GM19240 (cell line): ENCODE data around the gene PRKAA1.
"Not testable (repeated sequence)": the region's sequence is repeated elsewhere in the genome, so short reads cannot be mapped to it uniquely, and the experiment has no call there.

Experiments used
- DNase-seq: peaks from one replicate; pipeline ENCODE4 v3.0.0; 2011; ENCODE audit warnings: low spot score; ENCODE audit not compliant: insufficient read length

PRKAA1 gene

DNA sequence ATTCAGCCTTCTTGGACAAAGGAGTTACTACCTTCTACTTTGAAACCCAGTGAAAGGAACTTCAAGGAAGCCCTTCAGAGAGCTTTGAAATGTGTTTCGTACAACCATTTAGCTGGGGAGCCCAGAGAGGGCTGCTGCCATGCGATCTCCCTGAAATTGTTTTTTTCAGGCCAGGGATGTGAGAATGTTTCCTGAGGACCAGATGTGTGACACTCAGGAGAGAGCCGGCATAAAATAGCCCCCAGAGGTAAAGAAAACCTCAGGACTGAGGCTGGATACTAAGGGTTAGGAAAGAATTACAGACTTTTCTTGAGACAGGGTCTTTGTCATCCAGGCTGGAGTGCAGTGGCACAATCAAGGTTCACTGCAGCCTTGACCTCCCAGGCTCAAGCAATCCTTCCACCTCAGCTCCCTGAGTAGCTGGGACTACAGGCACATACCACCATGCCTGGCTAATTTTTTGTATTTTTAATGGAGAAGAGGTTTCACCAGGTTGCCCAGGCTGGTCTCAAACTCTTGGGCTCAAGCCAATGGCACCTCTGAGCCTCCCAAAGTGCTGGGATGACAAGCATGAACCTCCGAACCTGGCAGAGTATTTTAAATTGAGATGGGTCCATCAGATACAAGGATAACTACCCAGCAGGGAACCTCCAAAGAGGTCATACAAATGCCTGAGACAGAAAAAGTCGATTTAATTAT, 28.5 kb upstream of the PRKAA1 start:
- DNase-seq: no peak

DNA sequence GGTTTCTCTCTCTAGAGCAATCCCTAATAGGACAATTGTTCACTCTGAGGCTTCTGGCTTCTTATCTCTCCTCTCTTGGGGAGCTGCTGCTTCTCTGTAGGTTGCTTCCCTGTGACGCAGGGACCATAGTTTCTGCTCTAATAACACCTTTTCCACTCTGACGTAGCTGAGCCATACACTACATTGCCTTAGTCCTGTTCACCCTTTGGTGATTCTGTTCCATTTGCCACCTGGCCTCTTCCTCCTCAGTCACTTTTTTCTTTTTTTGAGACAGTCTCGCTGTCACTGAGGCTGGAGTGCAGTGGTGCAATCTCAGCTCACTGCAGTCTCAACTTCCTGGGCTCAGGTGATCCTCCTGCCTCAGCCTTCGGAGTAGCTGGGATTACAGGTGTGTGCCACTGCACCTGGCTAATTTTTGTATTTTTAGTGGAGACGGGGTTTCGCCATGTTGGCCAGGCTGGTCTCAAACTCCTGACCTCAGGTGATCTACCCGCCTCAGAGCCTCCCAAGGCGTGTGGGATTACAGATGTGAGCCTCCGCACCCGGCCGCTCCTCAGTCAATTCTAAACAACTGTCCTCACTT, 27.4 kb upstream of the PRKAA1 start:
- DNase-seq: not testable (repeated sequence)

DNA sequence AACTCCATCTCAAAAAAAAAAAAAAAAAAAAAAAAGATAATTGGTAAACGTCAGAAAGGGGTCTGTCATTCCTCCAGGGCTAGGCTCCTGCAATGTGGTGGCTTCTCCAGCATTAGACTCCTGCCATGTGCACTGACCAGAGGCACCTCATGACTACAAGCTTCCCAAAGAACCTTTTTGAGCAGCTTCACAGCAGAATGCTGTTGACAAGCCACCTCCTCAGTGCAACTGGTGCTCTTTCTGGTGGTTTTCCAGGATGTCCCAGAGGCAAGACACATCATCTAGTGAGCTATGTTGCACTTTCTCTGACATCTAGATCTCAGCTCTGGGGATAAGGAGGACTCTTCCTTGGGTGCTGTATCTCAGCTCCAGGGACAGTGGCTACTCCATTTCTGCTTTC, 25.3 kb upstream of the PRKAA1 start:
- no peak for DNase-seq

DNA sequence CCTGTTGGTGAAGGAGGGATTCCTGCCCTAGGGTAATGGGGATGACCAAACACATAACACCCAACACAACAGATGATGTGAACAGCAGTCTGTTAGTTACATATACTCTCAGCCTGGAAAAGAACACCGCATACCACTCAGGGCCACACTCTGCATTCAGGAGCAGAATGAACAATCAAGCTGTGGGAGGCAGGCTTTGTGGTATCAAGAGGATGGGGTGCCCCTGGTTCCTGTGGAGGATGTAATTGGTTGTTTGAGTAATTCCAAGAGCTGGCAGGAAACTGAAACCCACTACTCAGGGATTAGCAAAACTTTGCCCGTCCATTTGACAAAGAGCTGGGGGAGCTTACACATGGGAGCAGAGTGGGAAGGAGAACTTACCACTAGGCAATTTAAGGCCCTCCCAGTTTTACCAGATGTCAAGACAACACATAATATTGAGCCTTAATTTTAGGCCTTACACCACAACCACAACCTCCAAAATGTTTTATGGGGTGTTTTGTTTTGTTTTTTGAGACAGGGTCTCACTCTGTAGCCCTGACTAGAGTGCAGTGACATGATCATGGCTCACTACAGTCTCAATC, 15.6 kb upstream of the PRKAA1 start:
- DNase-seq: no peak

DNA sequence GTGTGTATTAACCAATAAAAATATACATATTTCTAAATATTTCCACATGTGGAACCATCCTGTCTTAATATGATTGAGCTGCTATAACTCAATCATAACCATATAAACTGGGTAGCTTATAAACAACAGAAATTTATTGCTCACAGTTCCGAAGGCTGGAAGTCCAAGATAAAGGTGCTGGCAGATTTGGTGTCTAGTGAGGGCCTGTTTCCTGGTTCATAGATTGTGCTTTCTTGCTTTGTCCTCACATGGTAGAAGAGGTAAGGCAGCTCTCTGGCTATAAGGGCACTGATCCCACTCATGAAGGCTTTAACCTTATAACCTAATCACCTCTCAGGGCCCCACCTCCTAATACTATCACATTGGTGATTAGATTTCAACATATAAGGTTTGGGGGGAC, 14.0 kb upstream of the PRKAA1 start:
- no peak for DNase-seq

DNA sequence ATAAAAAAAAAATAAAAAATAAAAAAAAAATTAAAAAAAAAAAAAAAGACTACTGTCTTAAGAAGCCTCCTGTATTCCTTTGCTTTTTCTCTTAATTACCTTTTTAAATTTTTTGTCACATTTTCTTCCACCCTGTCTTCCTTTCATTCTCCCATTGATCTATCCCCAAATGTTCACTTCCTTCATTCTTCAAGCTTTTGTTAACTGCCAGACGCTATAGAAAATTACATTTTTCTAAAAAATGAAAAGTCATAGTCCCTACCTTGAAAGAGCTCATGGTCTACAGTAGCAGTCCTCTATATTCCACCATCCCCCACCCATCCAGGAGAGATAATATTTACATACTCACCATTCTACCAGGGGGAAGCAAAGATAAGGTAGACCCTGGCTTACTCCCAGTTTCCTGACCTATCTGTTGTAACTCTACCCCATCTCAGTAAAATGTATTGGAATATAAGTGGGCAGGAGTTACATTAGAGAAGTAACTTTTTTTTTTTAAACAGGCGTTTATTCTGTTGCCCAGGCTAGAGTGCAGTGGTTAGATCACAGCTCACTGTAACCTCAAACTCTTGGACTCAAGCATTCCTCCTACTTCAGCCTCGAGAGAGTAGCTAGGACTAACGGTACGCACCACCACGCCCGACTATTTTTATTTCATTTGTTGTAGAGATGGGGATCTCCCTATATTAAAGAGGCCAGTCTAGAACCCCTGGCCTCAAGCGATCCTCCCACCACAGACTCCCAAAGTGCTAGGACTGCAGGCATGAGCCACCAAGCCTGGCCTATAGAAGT, 3.8 kb upstream of the PRKAA1 start:
- no peak for DNase-seq

DNA sequence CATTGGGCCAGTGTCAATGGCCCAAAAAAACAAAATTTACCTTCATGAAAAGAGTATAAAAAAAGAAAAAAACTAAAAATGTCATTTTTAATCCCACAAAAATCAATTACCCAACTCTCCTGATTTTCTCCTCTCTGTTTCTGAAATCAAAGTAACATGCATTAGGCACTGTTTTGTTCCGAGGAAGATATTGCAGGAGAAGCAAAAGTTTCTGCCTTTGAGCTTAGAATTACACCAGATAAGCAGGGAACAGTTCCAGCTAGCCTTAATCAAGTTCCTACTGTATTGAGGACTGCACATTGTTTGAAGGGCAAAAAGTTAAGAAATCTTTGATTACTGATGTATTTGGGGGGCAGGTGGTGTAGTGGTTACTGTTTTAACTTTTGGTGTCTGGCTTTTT, 1.1 kb upstream of the PRKAA1 start:
- no peak for DNase-seq

DNA sequence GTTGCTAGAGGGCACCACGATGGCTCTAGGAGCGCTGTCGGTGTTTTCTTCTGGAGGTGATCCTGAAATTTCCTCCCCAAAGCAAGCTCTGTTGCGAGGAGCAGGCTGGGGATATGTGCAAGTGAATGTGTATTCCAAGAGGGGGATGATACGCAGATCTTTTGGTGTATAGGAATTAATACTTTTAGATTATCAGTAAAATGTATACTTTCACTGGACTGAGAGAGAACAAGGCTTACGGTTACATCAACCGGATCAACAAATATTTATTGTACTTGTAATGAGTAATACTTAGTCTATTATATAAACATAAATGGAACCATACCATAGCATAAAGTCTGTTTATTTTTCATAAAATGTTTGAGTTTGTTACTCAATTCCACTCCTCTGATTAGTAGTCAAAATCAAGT, 632 bp upstream of the PRKAA1 start:
- DNase-seq: no peak

DNA sequence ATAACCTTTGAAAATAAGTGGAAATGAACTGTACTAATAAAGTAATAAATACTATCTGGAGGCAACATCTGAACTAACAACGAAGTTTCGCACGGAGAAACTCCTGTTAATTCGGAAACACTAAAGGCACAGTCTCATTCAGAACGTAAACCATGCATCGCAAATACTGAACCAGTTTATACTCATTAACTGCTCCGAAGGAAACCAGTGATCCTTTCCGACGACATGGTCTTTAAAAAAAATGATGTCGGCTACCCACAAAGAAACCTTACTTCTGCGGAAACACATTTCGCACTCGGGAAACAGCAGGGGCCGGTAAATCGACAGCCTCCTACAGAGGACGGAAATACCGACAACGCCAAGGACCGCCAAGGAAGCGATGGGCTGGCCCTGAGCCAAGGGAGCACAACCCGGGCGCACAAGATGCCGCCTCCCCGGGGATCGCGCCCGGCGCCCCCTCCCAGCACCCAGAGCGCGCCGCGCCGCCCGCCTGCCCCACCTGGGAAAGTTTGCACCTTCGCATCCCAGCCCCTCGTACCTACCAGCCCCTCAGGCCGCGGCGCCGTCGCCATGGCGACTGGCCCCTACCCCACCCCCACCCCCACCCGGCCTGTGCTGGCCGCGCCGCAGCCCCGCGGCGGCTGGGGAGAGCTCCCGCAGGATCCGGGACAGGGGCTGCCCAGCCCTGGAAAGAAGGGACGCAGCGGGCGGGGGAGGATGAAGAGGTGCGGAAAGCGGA, 732 bp downstream of the PRKAA1 start:
- DNase-seq: no peak

DNA sequence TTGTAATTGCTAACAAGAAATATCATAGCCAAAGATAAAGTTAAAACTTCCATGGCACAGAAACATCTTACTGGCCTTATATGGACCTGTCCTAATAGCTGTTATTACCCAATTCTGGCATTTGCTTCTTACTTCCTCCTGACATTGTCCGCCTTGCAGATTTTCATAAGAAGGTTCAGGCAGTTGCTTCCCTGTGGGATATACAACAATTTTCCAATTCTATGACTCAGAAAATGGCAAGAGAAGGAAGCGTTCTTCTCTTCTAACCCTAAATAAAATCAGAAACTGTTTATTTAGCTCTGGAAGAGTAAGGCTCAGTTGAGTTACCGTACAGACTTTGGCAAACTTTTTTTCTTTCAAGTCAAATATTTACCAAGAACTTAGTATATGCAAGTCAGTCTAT, 1.7 kb downstream of the PRKAA1 start:
- no peak for DNase-seq

DNA sequence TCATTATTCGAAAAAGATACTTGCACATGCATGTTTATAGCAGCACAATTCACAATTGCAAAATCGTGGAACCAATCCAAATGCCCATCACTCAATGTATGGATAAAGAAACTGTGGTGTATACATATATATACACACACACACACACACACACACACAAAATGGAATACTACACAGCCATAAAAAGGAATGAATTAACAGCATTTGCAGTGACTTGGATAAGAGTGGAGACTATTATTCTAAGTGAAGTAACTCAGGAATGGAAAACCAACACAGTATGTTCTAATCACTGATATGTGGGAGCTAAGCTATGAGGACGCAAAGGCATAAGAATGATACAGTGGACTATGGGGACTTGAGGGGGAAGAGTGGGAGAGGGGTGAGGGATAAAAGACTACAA, 3.3 kb downstream of the PRKAA1 start:
- DNase-seq: not testable (repeated sequence)

DNA sequence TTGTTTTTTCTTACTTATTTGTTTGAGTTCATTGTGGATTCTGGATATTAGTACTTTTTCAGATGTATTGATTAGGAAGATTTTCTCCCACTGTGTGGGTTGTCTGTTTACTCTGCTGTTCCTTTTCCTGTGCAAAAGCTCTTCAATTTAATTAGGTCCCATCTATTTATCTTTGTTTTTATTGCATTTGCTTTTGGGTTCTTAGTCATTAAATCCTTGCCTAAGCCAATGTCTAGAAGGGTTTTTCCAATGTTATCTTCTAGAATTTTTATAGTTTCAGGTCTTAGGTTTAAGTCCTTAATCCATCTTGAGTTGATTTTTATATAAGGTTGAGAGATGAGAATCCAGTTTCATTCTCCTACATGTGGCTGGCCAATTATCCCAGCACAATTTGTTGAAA, 3.8 kb downstream of the PRKAA1 start:
- DNase-seq: not testable (repeated sequence)

DNA sequence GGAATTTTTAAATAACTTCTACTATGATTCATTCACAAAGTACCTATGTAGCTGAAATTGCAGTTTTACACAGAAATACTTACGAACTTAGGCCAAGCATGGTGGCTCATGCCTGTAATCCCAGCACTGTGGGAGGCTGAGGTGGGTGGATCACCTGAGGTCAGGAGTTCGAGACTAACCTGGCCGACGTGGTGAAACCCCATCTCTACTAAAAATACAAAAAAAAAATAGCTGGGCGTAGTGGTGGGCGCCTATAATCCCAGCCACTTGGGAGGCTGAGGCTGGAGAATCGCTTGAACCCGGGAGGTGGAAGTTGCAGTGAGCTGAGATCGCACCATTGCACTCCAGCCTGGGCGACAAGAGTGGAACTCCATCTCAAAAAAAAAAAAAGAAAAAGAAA, 5.5 kb downstream of the PRKAA1 start:
- DNase-seq: not testable (repeated sequence)

DNA sequence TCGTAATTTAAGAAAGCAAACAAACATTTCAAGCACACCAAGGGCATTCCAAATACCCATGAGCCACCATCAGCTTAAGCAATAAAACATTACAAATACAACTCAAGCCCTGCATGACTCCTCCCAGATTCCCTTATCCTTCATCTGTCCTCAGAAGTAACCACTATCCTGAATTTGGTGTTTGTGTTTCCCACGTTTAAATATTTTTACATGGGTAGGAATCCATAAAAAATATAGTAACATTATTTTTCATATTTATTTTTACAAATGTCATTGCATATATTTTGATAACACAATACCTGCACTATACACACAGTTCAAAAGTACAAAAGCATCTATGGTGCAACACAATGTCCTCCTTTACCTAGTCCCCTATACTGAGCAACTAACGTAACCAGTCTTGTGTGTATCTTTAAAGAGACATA, 6.4 kb downstream of the PRKAA1 start:
- no peak for DNase-seq

DNA sequence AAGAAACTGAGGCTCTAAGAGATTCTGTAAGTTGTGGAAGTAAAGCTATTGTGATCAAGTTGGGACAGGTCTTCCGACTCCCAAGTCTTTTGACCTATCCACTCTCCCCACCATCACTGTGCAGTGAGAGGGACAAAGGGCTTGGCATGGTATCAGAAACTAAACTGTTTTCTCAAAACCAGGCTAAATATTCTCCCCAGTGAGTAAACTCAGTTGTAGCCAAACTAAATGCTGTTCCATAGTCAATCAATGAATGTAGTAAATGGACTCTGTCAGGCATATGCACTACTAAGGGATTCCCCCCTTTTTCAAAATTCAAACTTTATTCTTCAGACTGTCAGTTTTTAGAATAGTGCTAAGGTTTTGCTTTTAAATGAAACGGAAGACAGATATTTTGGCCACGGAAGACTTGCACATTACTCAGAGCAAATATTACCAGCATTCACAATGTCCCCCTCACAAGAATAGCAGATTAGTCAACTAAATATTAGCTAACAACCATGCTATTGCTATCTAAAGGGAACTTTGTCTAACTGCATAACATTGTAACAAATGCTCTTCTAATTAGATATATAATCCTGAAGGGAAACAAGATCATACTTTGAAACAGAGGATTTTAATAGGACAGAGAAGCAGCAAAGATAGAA, 7.1 kb downstream of the PRKAA1 start:
- DNase-seq: no peak

DNA sequence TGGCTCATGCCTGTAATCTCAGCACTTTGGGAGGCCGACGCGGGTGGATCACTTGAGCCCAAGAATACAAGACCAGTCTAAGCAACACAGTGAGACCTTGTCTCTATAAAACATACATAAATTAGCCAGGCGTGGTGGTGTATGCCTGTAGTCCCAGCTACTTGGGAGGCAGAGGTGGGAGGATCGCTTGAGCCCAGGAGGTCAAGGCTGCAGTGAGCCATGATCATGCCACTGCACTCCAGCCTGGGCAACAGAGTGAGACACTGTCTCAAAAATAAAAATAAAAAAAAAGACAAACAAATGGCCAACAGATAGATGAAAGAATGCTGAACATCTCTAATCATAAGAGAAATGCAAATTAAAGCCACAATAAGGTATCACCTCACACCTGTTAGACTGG, 9.2 kb downstream of the PRKAA1 start:
- DNase-seq: not testable (repeated sequence)

DNA sequence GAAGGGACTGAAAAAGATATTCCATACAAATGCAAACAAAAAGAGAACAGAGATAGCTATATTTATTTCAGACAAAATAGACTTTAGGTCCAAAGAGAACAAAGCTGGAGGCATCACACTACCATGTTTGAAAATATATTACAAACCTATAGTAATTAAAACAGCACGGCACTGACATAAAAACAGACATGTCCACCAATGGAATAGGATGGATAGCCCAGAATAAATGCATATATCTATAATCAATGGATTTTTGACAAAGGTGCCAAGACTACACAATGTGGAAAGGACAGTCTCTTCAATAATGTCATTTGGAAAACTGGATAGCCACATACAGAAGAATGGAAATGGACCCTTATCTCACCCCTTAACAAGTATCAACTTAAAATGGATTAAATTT, 10.2 kb downstream of the PRKAA1 start:
- DNase-seq: no peak

DNA sequence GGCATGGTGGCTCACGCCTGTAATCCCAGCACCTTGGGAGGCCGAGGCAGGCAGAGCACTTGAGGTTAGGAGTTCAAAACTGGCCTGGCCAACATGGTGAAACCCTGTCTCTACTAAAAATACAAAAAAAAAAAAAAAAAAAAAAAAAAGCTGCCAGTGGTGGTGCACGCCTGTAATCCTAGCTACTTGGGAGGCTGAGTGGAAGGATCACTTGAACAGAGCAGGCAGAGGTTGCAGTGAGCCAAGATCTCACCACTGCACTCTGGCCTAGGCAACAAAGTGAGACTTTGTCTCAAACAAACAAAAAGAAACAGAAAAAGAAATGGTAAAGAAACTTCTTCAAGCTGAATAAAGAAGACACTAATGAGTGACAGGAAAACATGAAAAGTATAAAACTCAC, 11.5 kb downstream of the PRKAA1 start:
- not testable (repeated sequence) for DNase-seq

DNA sequence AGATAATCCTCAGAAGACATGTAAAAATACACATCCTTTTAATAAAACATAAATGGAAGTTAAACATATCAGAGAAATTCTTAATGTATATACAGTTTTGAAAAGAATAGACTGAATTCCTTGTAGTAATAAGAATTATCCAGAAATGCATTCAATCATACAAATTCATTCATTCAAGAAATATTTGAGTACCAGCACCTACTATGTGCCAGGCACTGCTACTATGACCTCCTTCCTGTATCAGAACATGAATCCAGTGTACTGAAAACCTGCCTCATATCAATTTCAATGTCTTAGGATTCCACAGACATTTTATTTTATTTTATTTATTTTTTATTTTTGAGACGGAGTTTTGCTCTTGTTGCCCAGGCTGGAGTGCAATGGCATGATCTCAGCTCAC, 13.3 kb downstream of the PRKAA1 start:
- no peak for DNase-seq

DNA sequence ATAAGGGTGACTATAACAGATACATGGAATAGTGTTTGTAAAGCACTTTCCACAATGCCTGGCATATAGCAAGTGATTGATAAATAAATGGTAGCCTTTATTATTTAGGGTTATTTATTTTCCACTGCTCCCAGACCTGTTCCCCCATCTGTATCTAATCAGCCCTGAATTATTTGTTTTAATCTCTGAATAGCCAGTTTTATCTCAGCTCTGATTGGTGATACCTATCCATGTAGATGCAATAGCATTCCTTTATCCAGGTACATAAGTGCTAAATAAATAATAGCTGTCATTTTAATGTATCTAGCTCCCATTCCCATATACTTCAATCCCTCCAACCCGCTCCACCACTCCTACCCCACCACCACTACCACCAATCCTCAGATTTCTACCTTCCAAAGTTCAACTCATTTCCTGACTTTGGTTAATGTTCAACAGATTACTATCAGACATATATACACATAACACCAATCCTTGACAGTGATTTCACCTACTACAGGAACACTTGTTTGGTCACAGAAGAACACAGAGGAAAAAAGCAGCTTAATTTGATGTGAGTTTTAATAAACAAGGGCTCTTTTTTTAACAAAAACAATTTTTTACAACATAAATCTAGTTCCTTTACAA, 14.0 kb downstream of the PRKAA1 start:
- no peak for DNase-seq
